Endothelial cell (in vitro differentiated cells): Measurements from ENCODE around the gene GNPTG. TPM values are rescaled to one million over a fixed set of nuclear protein-coding genes. Genes with fewer than 3 reads are reported as not detected.

Source experiments
- DNase-seq: peaks from one replicate; pipeline ENCODE4 v3.0.0; 2021; ENCODE audit warnings: low spot score
- H3K27ac Mint-ChIP-seq: one replicate; pipeline ENCODE4 v1.8.0; 2021; ENCODE audit warnings: mixed read lengths, inconsistent platforms; ENCODE audit not compliant: unreplicated experiment
- H3K27me3 Mint-ChIP-seq: one replicate; pipeline ENCODE4 v1.8.0; 2021; ENCODE audit warnings: mild to moderate bottlenecking, moderate library complexity, mixed read lengths, inconsistent platforms; ENCODE audit not compliant: unreplicated experiment
- H3K36me3 Mint-ChIP-seq: one replicate; pipeline ENCODE4 v1.8.0; 2021; ENCODE audit warnings: mild to moderate bottlenecking, low read depth, mixed read lengths, inconsistent platforms; ENCODE audit not compliant: unreplicated experiment
- H3K4me1 Mint-ChIP-seq: one replicate; pipeline ENCODE4 v1.8.0; 2021; ENCODE audit warnings: mild to moderate bottlenecking, mixed read lengths, inconsistent platforms; ENCODE audit not compliant: unreplicated experiment
- H3K4me3 Mint-ChIP-seq: one replicate; pipeline ENCODE4 v1.8.0; 2021; ENCODE audit warnings: mild to moderate bottlenecking, mixed read lengths, inconsistent platforms; ENCODE audit not compliant: unreplicated experiment
- H3K9me3 Mint-ChIP-seq: one replicate; pipeline ENCODE4 v1.8.0; 2021; ENCODE audit warnings: mixed read lengths, inconsistent platforms; ENCODE audit not compliant: unreplicated experiment
- total RNA-seq: library from RNA; stranded (reverse); fragmentation: NEBNext Ultra II Directional; extraction: Animal tissue kit (Norgen Biotek cat#: 25700); gene quantifications from one replicate; pipeline ENCODE4 v1.2.1, GENCODE V29; 2021; ENCODE audit not compliant: unreplicated experiment
- TF ChIP-seq, protein P1 (sequence below): fragments of 200-600 bp; sonication (generic); IDR thresholded peaks from one replicate; pipeline ENCODE4 v1.5.0; 2021; ENCODE audit warnings: antibody characterized with exemption; ENCODE audit not compliant: unreplicated experiment

The GNPTG gene
- total RNA-seq, 1 donor from 2014 or later = 47.9 TPM

DNA sequence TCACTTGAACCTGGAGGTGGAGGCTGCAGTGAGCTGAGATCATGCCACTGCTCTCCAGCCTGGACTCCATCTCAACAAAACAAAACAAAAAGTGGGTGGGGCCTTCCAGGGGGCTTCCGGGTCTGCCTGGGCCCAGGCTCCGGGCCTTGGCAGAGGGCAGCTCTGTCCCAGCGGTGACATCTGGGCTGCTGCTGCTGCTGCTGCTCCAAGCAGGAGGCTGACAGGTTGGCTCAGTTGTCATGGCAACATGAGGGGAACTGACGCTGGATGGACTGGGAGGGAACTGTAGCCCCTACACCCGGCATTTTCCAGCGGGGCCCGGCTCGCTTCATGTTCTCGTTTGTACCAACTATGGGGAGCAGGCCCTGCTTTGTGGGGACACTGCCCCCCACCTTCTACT, 14.2 kb upstream of the GNPTG start:
- no peak overlapping the region for H3K27ac Mint-ChIP-seq
- H3K36me3 Mint-ChIP-seq = no peaks in the 10 kb centered on the region
- DNase-seq = no peak
- no peaks in the 10 kb centered on the region for H3K9me3 Mint-ChIP-seq
- H3K4me3 Mint-ChIP-seq = no peak overlapping the region
- peaks cover 5% of the 10 kb centered on the region for H3K27me3 Mint-ChIP-seq
- no peaks in the 10 kb centered on the region for H3K4me1 Mint-ChIP-seq
- TF ChIP-seq, protein P1, sequence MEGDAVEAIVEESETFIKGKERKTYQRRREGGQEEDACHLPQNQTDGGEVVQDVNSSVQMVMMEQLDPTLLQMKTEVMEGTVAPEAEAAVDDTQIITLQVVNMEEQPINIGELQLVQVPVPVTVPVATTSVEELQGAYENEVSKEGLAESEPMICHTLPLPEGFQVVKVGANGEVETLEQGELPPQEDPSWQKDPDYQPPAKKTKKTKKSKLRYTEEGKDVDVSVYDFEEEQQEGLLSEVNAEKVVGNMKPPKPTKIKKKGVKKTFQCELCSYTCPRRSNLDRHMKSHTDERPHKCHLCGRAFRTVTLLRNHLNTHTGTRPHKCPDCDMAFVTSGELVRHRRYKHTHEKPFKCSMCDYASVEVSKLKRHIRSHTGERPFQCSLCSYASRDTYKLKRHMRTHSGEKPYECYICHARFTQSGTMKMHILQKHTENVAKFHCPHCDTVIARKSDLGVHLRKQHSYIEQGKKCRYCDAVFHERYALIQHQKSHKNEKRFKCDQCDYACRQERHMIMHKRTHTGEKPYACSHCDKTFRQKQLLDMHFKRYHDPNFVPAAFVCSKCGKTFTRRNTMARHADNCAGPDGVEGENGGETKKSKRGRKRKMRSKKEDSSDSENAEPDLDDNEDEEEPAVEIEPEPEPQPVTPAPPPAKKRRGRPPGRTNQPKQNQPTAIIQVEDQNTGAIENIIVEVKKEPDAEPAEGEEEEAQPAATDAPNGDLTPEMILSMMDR = no peak

DNA sequence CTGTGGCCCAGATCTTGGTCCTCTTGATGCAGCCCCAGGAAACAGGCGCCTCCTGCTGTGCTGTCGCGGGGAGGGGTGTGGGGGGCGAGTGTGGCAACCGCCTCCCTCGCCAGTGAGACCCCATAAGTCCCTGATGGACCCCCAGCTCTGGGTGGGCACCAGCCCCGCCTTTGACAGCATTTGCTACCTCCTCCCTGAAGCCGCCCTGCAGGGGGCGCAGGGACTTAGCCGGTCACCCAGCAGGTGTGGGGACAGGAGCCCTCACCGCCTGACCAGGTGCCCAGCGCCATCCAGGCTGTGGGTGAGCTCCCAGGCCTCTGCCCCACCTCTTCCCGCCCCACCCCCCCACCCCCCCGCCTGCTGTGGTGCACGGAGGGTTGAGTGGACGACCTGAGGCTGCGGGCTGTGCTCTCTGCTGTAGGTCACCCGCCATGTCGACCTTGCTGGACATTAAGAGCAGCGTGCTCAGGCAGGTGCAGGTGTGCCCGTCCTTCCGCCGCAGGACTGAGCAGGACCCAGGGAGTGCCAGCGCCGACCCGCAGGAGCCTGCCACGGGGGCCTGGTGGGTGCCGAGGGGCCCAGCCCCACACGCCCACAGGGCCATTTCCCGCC, 13.5 kb upstream of the GNPTG start:
- Mint-ChIP-seq H3K4me1 (peaks cover 3% of the 10 kb centered on the region), H3K4me3 (no peak overlapping the region), H3K27me3 (peaks cover 4% of the 10 kb centered on the region), H3K36me3 (no peaks in the 10 kb centered on the region), H3K9me3 (no peaks in the 10 kb centered on the region), H3K27ac (no peak overlapping the region)
- TF ChIP-seq, protein P1 = no peak
- peak; percentile 64 for DNase-seq

DNA sequence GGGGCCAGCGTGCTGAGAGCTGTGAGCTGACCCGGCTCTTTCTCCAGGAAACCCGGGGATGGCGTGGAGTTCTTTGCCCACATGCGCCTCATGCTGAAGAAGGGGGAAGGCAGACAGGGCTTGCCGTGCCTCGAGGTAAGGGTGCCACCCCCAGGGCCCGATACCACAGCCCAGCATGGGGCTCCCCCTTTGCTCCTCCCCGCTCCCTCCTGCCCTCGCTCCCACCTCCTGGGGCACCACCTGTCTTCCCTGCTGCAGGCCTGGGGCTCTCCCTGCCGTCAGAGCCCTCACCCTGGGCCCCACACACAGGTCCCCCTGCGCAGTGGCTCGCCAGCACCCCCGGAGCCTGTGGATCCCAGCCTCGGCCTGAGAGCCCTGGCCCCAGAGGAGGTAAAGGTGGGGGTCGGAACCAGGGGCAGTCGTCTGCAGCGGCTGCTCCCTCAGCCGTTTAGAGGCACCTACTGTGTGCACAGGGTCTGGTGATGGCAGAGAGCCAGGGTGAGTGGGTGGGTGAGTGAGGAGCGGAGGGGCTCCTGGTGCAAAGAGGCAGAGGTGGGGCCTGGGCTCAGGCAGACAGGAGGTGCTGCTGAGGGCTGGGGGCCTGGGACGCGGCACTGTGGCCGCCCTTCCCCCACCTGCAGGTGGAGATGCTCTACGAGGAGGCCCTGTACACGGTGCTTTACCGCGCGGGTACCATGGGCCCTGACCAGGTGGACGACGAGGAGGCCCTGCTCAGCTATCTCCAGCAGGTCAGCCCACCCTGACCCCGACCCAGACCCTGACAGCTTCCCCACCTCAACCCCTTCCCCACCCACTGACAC, 12.7 kb upstream of the GNPTG start:
- H3K9me3 Mint-ChIP-seq = no peaks in the 10 kb centered on the region
- TF ChIP-seq, protein P1 = no peak
- H3K4me3 Mint-ChIP-seq = no peak overlapping the region
- H3K36me3 Mint-ChIP-seq = no peaks in the 10 kb centered on the region
- no peak for DNase-seq
- H3K27me3 Mint-ChIP-seq = peaks cover 6% of the 10 kb centered on the region
- H3K27ac Mint-ChIP-seq = no peak overlapping the region
- peaks cover 6% of the 10 kb centered on the region for H3K4me1 Mint-ChIP-seq

DNA sequence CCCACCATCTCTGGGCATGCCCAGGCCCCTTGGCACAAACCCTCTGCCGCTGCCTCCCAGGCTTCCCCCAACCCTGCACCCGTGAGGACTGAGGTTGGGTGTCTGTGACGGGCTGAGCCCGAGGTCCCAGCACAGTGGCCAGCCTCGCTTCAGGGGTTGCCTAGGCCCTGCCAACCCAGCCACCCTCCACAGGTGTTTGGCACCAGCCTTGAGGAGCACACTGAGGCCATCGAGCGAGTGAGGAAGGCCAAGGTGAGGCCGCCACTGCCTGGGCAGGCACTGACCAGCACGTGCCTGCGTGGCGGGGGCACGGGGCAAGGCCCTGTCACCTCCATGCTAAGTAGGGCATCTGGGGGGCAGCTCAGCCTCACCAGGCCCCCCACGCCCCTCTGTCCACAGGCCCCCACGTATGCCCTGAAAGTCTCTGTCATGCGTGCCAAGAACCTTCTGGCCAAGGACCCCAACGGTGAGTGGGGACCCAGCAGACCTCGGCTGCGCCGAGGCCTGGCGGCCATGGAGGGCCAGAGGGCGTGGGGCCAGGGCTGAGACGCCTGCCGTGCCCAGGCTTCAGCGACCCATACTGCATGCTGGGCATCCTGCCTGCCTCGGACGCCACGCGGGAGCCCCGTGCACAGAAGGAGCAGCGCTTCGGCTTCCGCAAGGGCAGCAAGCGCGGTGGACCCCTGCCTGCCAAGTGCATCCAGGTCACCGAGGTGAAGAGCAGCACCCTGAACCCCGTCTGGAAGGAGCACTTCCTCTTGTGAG, 10.8 kb upstream of the GNPTG start:
- Mint-ChIP-seq H3K27me3 (peaks cover 8% of the 10 kb centered on the region), H3K4me3 (peak overlapping the region; percentile 51), H3K9me3 (no peaks in the 10 kb centered on the region), H3K27ac (no peak overlapping the region), H3K36me3 (no peaks in the 10 kb centered on the region), H3K4me1 (peaks cover 6% of the 10 kb centered on the region)
- DNase-seq = no peak
- TF ChIP-seq, protein P1 = no peak
